Neuron (in vitro differentiated cells): ENCODE data around the gene HOXB8.

ENCODE experiments used
- H2AFZ ChIP-seq: one replicate; pipeline ENCODE4 v1.6.1; 2013; ENCODE audit warnings: low read depth, mild to moderate bottlenecking, inconsistent platforms, low read length, moderate library complexity
- H3K27me3 ChIP-seq: one replicate; pipeline ENCODE4 v1.6.1; 2013; ENCODE audit warnings: low read length; ENCODE audit not compliant: insufficient read depth
- H3K36me3 ChIP-seq: one replicate; pipeline ENCODE4 v1.6.1; 2013; ENCODE audit warnings: low read length; ENCODE audit not compliant: insufficient read depth
- H3K4me1 ChIP-seq: one replicate; pipeline ENCODE4 v1.6.1; 2013; ENCODE audit warnings: low read length; ENCODE audit not compliant: insufficient read depth
- H3K4me3 ChIP-seq: 2 replicates; pipeline ENCODE4 v1.5.1; 2013; ENCODE audit warnings: mild to moderate bottlenecking, low read length, moderate library complexity
- H3K9me3 ChIP-seq: one replicate; pipeline ENCODE4 v1.6.1; 2013; ENCODE audit warnings: low read length

HOXB8 gene

DNA sequence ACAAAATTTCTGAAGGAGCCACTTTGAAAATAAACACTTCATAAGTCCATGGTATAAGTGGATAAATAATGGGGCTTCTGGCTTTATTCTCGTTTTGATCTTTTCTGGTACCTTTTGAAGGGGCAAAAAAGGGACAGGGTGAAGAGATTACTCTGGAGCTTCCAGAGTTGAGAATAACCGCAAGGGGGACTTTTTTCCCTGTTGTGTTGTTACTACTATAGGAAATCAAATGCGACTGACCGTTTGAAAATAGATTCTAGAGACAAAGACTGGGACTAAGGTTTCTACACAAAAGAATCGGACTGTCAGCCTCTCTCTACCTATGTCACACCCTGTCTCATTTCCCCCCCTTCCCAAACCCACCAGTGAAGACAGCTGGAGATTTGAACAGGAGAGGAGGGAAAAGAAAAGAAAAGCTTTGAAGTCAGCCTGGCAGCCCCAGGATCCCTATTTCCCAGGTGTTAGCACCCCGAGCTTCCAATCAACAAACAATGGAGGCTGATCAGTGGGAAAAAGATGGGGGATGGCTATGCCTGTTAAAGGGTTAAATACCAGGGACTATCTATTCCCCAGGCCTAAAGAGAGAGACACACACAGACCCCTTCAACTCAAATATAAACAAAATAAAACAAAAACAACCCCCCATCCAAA is 45.3 kb downstream of the HOXB8 start:
- Histone ChIP-seq H3K27me3 (peaks cover 100% of the 10 kb centered on the region), H3K36me3 (no peaks in the 10 kb centered on the region), H3K4me1 (no peaks in the 10 kb centered on the region), H2AFZ (no peak overlapping the region), H3K9me3 (no peaks in the 10 kb centered on the region), H3K4me3 (no peak overlapping the region)

DNA sequence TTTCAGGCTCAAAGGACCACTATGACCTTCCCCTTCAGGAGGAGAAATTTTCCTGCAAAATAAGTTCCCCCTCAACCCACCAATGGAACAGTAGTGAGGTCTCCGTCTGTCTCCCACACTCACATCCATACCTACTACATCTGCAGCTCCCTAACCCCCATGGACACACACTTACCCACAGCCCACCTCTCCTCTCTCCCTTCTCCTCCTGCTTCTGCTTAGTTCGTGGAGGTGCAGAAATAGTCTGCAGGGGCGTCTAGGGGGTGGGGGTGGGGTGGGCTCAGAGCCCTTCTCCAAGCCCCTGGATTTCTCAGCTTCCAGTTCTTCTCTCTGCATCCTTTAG is 45.9 kb downstream of the HOXB8 start:
- H3K9me3 ChIP-seq = no peaks in the 10 kb centered on the region
- no peaks in the 10 kb centered on the region for H3K4me1 ChIP-seq
- H3K27me3 ChIP-seq = peaks cover 99% of the 10 kb centered on the region
- no peak overlapping the region for H3K4me3 ChIP-seq
- H2AFZ ChIP-seq = no peak overlapping the region
- no peaks in the 10 kb centered on the region for H3K36me3 ChIP-seq

DNA sequence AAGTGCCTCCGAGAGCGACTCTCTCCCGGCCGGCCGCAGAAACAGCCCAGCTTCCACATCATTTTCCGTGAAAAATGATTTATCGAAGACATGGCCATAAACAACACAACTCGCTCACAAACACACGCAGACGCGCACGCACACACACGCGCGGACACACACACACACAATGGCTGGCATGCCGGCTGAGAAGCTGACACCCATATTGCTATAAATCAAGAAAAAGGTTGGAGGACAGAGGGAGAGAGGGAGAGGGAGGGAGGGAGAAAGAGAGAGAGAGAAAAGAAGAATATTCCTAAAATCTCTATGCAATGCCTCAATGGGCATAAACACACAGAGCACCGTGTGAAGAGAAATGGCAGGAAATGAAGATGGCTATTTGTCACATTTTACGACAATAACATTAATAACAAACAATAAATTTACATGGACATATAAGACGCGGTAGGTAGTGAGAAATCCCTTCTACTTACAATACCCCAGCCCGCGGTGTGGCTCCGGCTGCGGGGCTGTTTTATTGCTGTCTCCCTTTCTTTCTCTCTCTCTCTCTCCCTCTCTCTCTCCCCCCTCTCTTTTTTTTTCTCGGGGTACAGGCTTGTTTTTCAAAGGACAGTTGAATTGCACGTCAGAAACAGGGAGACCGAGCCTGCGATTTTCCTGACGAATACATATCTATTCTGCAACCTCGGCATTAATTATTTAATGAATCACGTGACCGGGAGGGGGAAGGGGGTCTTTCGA is 46.4 kb downstream of the HOXB8 start:
- Histone ChIP-seq H3K4me3 (no peak overlapping the region), H3K27me3 (peaks cover 96% of the 10 kb centered on the region), H3K9me3 (no peaks in the 10 kb centered on the region)

DNA sequence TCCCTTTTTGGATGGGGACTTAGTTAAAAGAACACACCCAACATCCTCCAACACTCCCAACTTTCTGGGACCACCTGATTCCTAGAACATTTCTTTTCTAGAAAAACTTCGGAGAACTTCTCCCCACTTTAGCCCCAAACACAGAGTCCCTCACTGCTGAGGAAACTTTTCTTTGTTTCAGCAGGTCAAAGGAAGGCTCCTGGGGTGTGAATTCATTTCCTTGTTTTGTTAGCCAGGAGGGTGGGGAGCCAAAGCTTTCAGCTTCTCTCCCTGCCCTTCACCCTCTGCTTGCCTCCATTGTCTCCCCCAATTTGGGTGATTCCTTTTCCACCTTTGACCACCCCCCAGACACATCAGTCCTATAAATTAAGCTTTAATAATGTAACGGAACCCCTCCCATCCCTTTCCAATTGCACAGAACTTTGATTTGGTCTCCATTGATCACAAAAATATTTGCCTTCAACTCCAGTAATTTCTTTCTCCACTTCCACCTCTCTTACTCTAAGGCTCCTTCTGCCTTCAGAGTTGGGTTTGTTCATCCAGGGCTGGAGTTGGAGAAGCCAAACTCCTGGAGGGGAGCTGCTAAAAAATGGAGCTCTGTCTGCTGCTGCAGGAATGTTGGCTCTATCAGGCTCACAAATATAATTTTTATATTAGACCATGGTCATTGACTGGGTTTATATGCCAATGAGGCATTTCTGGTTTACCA is 47.3 kb downstream of the HOXB8 start:
- H3K36me3 ChIP-seq = no peaks in the 10 kb centered on the region
- no peaks in the 10 kb centered on the region for H3K9me3 ChIP-seq
- H3K4me1 ChIP-seq = no peaks in the 10 kb centered on the region
- H2AFZ ChIP-seq = no peak overlapping the region
- peaks cover 96% of the 10 kb centered on the region for H3K27me3 ChIP-seq
- H3K4me3 ChIP-seq = no peak overlapping the region

More for the DNA sequence above, 46.4 kb downstream of the HOXB8 start:
- Histone ChIP-seq H3K36me3 (no peaks in the 10 kb centered on the region), H2AFZ (no peak overlapping the region), H3K4me1 (no peaks in the 10 kb centered on the region)

DNA sequence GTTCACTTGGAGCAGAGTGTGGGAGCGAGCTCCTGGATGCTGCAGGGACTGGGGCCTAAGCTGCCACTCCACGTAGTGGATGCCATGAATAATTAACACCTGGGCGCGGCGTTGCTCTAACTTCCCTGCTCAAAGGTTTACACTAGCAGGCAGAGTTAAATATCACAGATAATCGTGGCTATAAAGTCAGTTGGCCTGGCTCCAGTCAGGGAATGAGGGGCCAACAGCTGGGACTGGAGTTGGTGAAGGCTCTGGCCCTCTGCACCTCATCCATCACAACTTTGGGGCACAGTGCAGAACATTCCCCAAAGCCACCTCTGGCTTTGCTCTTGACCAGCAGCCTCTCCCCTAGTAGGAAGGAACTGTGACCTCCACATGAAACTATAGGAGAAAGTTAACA is 47.9 kb downstream of the HOXB8 start:
- H3K9me3 ChIP-seq = no peaks in the 10 kb centered on the region
- no peaks in the 10 kb centered on the region for H3K4me1 ChIP-seq
- no peak overlapping the region for H3K4me3 ChIP-seq
- peaks cover 96% of the 10 kb centered on the region for H3K27me3 ChIP-seq
- no peak overlapping the region for H2AFZ ChIP-seq
- H3K36me3 ChIP-seq = no peaks in the 10 kb centered on the region

DNA sequence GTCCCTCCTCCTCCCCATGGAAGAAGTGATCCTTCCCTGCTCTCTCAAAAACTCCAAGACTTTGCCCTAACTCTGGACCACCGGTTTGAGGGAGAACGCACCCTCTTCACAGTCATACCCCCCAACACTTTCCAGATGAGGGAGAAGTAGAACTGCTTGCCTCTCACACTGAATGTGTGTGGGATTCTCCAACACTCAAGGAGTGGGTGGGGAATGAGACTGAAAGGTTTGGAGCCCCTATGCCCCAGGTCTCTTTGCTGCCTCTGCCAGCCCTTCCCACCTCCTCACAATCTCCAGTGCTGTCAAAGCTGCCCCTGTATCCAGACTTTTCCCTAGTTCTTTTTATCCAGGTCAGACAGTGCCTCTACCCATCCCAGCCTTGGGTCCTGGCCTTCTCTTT is 48.4 kb downstream of the HOXB8 start:
- no peak overlapping the region for H3K4me3 ChIP-seq
- H3K27me3 ChIP-seq = peaks cover 96% of the 10 kb centered on the region
- H3K36me3 ChIP-seq = no peaks in the 10 kb centered on the region
- no peaks in the 10 kb centered on the region for H3K9me3 ChIP-seq
- no peaks in the 10 kb centered on the region for H3K4me1 ChIP-seq
- H2AFZ ChIP-seq = no peak overlapping the region

DNA sequence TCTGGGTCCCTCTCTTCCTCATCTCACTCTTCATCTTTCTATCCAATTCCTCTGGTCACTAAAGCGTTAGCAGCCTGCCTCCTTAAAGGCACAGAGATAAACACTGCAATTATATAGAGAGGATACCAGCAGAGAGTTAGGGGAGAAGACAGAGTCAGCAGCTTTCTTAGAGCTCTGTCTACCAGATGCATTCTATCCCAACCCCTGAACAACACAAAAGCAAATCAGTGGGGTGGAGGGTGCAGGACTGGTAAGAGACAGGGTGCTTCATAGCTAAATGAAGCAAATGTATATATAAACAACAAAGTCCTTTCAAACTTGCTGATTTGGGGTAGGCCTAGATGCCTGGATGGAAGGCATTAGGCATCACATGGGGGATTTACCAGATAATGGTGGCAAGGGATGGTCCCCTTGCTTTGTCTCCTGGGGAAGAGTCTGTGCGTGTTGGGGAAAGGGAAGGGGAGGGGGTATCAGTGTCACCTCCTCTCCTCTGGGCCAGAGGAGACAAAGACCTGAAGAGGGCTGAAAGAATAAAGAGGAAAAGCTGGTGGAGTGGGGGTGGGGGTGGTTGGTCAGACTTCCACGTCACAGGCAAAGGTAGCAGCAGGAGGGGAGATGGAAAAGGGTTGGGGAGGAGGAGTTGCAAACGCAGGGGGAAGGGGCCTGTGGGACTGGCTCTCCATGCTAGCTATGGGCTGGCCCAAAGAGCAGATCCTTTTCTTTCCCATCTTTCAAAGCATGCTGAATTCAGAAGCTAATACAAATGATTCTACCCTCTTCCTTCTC is 49.0 kb downstream of the HOXB8 start:
- Histone ChIP-seq H3K27me3 (peaks cover 96% of the 10 kb centered on the region), H2AFZ (no peak overlapping the region), H3K9me3 (no peaks in the 10 kb centered on the region), H3K36me3 (no peaks in the 10 kb centered on the region), H3K4me3 (no peak overlapping the region), H3K4me1 (no peaks in the 10 kb centered on the region)

DNA sequence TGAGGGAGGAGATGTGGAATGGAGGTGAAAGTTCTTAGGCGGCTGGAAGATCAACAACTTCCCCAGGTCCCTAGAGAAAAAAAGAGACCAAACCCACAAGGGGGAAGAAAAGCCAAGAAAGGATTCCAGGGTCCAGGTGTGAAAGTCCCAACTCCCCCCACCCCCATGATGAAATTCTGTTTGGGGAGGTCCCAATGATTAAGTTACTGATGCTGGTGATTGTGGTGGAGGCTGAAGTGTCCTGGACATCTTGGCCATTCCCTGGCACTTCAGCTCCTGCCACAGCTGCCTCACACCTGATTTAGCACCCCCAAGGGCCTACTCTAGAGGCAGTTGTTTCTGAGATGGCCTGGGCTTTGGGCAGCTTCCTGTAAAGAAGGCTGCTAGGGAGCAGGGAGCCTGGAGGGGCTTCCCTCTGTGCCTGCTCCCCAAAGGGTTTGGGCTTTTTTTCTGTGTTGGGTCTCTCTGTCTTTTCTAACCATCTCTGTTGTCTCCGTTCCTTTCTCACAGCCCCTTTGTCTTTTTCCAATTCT is 50.0 kb downstream of the HOXB8 start:
- Histone ChIP-seq H3K4me1 (no peaks in the 10 kb centered on the region), H2AFZ (no peak overlapping the region), H3K36me3 (no peaks in the 10 kb centered on the region), H3K4me3 (no peak overlapping the region), H3K27me3 (peaks cover 95% of the 10 kb centered on the region), H3K9me3 (no peaks in the 10 kb centered on the region)

DNA sequence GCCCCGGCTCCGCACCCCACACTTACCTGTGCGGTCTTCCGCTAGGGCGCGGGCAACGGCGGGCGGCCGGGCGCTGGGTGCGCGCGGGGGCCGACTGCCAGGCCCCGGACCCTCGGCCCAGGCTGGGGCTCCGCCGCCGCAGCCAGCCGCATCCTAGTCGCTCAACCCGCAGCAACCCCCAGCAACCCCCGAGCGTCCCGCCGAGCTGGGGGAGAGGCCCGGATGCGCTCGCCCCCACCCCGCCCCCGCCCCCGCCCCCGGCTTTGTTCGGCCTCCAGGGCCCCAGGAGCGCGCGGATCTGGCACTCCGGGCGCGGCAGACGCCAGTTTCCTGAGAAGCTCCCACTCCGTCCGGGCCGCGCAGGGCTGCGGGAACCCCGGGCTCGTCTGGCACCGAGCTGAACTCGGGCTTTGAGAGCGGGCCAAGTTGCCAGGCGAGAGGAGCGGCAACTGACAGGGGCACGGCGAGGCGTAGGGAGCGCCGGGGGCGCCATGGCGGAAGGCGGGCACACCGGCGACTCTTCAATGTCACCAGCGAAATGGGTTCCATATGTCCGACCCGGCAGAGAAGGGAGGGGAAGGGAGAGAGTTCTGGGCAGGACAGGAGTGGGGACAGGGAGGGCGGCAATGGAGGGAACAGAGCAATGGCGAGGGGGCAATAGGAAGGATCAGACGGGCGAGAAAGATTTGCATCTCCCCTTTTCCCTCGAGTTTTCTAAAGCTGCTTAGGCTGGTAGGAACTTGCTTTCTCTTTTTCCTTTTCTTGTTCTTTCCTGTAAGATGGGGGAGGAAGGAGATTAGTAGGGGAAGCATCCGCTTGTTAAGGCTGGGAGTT is 50.7 kb downstream of the HOXB8 start:
- Histone ChIP-seq H3K9me3 (no peaks in the 10 kb centered on the region), H3K4me3 (no peak overlapping the region), H3K36me3 (no peaks in the 10 kb centered on the region), H2AFZ (no peak overlapping the region), H3K27me3 (peaks cover 95% of the 10 kb centered on the region), H3K4me1 (no peaks in the 10 kb centered on the region)

DNA sequence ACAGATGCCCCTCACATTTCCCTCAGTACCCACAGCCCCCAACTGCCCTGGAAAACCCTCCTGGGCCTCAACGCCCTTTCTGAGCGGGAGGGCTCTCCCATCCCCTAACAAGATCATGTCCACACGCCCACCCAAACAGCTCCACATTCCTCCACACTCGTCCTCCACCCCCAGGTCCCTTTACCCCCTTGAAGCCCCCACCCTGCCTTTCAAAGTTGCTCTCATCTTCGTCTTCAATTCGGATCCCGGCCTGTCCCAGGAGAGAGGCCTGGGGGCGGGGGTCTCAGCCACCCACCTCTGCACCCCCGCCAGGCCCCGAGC is 51.3 kb downstream of the HOXB8 start:
- Histone ChIP-seq H3K4me3 (no peak overlapping the region), H2AFZ (no peak overlapping the region), H3K27me3 (peaks cover 95% of the 10 kb centered on the region), H3K9me3 (no peaks in the 10 kb centered on the region), H3K4me1 (no peaks in the 10 kb centered on the region), H3K36me3 (no peaks in the 10 kb centered on the region)

DNA sequence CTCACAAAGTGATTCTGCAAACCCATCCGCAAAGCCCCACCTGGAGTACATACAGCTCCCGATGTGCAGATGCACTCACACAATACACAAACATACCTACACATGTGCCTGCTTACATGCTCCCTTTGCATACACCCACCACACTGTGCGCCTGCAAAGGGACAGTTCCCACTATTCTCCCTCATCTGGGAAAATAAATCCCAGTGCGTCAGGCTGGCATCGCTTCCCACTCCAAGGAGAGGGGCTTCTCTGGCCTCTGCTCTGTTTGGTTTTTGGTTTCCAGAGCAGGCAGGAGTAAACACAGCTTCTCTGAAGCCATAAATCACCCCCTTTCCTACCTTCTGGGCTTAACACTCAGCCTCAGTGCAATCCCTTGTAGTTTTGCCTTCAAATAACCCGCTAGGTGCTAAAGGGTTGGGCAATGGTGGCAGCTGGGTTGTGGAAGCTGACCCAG is 51.7 kb downstream of the HOXB8 start:
- H3K4me3 ChIP-seq = no peak overlapping the region
- H3K27me3 ChIP-seq = peaks cover 95% of the 10 kb centered on the region
- H3K36me3 ChIP-seq = no peaks in the 10 kb centered on the region
- no peak overlapping the region for H2AFZ ChIP-seq
- H3K4me1 ChIP-seq = no peaks in the 10 kb centered on the region
- H3K9me3 ChIP-seq = no peaks in the 10 kb centered on the region

DNA sequence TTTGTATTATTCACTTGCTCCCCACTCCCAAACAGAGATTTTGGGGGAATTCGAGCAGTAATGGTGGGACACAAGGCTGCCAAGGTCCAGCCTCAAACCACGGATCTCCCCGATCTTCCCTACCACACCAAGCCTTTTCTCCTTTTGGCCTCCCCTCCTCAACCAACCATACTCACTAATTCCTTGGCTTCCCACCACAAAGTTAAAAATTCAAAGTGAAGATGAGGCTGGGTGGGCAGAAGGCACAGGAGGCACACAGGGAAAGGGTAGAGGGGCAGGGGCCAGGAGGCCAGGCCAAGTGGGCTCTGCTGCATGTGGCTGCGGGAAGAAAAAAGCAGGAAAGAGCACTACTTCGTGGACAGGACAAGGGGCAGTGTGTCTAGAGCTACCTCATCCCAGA is 52.2 kb downstream of the HOXB8 start:
- Histone ChIP-seq H3K4me3 (no peak overlapping the region), H3K4me1 (no peaks in the 10 kb centered on the region), H3K27me3 (peaks cover 95% of the 10 kb centered on the region), H3K9me3 (no peaks in the 10 kb centered on the region), H2AFZ (no peak overlapping the region), H3K36me3 (no peaks in the 10 kb centered on the region)
